Neuronal stem cell (in vitro differentiated cells): ENCODE measurements around the gene AXIN1.

Source experiments
- DNase-seq: peaks from one replicate; pipeline ENCODE4 v3.0.0-alpha.2; 2013; ENCODE audit warnings: low spot score
- H2AFZ ChIP-seq: one replicate; pipeline ENCODE4 v1.6.1; 2013; ENCODE audit warnings: mild to moderate bottlenecking, low read length, inconsistent platforms
- H2AK5ac ChIP-seq: 2 replicates; pipeline ENCODE4 v1.6.1; 2013; ENCODE audit warnings: low read depth, mild to moderate bottlenecking, inconsistent platforms, low read length, moderate library complexity, mixed read lengths
- H2BK120ac ChIP-seq: 2 replicates; pipeline ENCODE4 v1.6.1; 2013; ENCODE audit warnings: low read depth, mild to moderate bottlenecking, inconsistent platforms, low read length, moderate library complexity, mixed read lengths
- H2BK12ac ChIP-seq: one replicate; pipeline ENCODE4 v1.6.1; 2013; ENCODE audit warnings: low read length, inconsistent platforms
- H2BK15ac ChIP-seq: 2 replicates; pipeline ENCODE4 v1.6.1; 2013; ENCODE audit warnings: mild to moderate bottlenecking, low read length, inconsistent platforms, mixed read lengths
- H2BK5ac ChIP-seq: one replicate; pipeline ENCODE4 v1.6.1; 2013; ENCODE audit warnings: inconsistent platforms, mild to moderate bottlenecking, low read length, moderate library complexity
- H3K14ac ChIP-seq: one replicate; pipeline ENCODE4 v1.6.1; 2013; ENCODE audit warnings: low read length, inconsistent platforms
- H3K18ac ChIP-seq: 2 replicates; pipeline ENCODE4 v1.6.1; 2013; ENCODE audit warnings: low read length, inconsistent platforms
- H3K23ac ChIP-seq: 2 replicates; pipeline ENCODE4 v1.6.1; 2013; ENCODE audit warnings: low read depth, mild to moderate bottlenecking, mixed read lengths, low read length, inconsistent platforms; ENCODE audit not compliant: poor library complexity
- H3K27ac ChIP-seq: replicated peaks from 3 replicates; pipeline ENCODE4 v1.5.1; 2013; ENCODE audit warnings: low read length, inconsistent platforms
- H3K27me3 ChIP-seq, 3 experiments: 2 replicates each; pipeline ENCODE4 v1.6.1; 2013; ENCODE audit warnings: low read length in 3 of 3, mild to moderate bottlenecking in 2 of 3, inconsistent platforms in 1 of 3, low read depth in 1 of 3, mixed read lengths in 1 of 3, moderate library complexity in 1 of 3; ENCODE audit not compliant: control insufficient read depth in 3 of 3, insufficient read depth in 3 of 3
- H3K36me3 ChIP-seq, 2 donors: replicated peaks in 1 of 2; 2 replicates each; pipeline ENCODE4 v1.6.1; 2013; ENCODE audit warnings: low read length in 2 of 2; ENCODE audit not compliant: control insufficient read depth in 2 of 2, insufficient read depth in 2 of 2
- H3K4ac ChIP-seq: 2 replicates; pipeline ENCODE4 v1.6.1; 2013; ENCODE audit warnings: inconsistent platforms, mild to moderate bottlenecking, low read length, moderate library complexity
- H3K4me1 ChIP-seq, 2 donors: 1 replicate in 1 of 2; 2 replicates in 1 of 2; pipeline ENCODE4 v1.6.1; 2013; ENCODE audit warnings: low read length in 2 of 2, low read depth in 1 of 2; ENCODE audit not compliant: control insufficient read depth in 2 of 2, insufficient read depth in 1 of 2
- H3K4me2 ChIP-seq: one replicate; pipeline ENCODE4 v1.6.1; 2013; ENCODE audit warnings: mild to moderate bottlenecking, low read length, inconsistent platforms; ENCODE audit not compliant: insufficient read depth, poor library complexity, severe bottlenecking
- H3K4me3 ChIP-seq, 2 donors: 2 replicates each; pipeline ENCODE4 v1.5.1; 2013; ENCODE audit warnings: low read length in 2 of 2, mild to moderate bottlenecking in 2 of 2, inconsistent platforms in 1 of 2, moderate library complexity in 1 of 2
- H3K79me1 ChIP-seq: one replicate; pipeline ENCODE4 v1.6.1; 2013; ENCODE audit warnings: low read depth, mild to moderate bottlenecking, inconsistent platforms, low read length, moderate library complexity
- H3K9ac ChIP-seq: one replicate; pipeline ENCODE4 v1.6.1; 2013; ENCODE audit warnings: mild to moderate bottlenecking, low read depth, low read length, inconsistent platforms; ENCODE audit not compliant: poor library complexity
- H3K9me3 ChIP-seq, 2 donors: replicated peaks in 1 of 2; 2 replicates each; pipeline versions ENCODE3 to v1.6.1; 2013; ENCODE audit warnings: low read length in 2 of 2, mild to moderate bottlenecking in 2 of 2, inconsistent platforms in 1 of 2, low read depth in 1 of 2, mixed read lengths in 1 of 2, moderate library complexity in 1 of 2; ENCODE audit not compliant: control insufficient read depth in 2 of 2, insufficient read depth in 1 of 2
- H4K8ac ChIP-seq: one replicate; pipeline ENCODE4 v1.6.1; 2013; ENCODE audit warnings: low read depth, mild to moderate bottlenecking, inconsistent platforms, low read length, moderate library complexity
- H4K91ac ChIP-seq: one replicate; pipeline ENCODE4 v1.6.1; 2013; ENCODE audit warnings: low read length, low read depth, mild to moderate bottlenecking, inconsistent platforms; ENCODE audit not compliant: poor library complexity
- WGBS, 2 donors: extraction: QIAGEN DNeasy Blood & Tissue Kit; methylation state at CpG; one replicate each; pipeline ENCODE4 v1.1.7; 2013; ENCODE audit warnings: missing lambda C conversion rate in 2 of 2, mixed read lengths in 1 of 2; ENCODE audit not compliant: insufficient read length in 2 of 2, insufficient replicate concordance in 1 of 2; ENCODE audit errors: extremely low coverage in 2 of 2; 5-methylcytosine and 5-hydroxymethylcytosine counted together

AXIN1 gene

GRCh38 chr16:252366-253337 is 99.9 kb downstream of the AXIN1 start:
- no peak overlapping the region for H2BK15ac ChIP-seq
- H2BK120ac ChIP-seq, result no peak overlapping the region
- peaks cover 0 to 2% of the 10 kb centered on the region in 2 donors for H3K4me1 ChIP-seq
- H3K79me1 ChIP-seq, result peaks cover 8% of the 10 kb centered on the region
- no peak overlapping the region for H2AFZ ChIP-seq
- peaks cover 19 to 78% of the 10 kb centered on the region in 2 donors for H3K36me3 ChIP-seq
- H2BK5ac ChIP-seq, result no peak overlapping the region
- H3K23ac ChIP-seq, result no peak overlapping the region
- H3K14ac ChIP-seq, result no peak overlapping the region
- H4K8ac ChIP-seq, result no peak overlapping the region
- no peak overlapping the region for H3K18ac ChIP-seq
- H3K27ac ChIP-seq, result no peak overlapping the region
- no peak for DNase-seq
- no peak overlapping the region for H3K4me3 ChIP-seq
- H4K91ac ChIP-seq, result no peak overlapping the region
- no peak overlapping the region for H3K9ac ChIP-seq
- peaks cover 0 to 2% (median 0%) of the 10 kb centered on the region in 3 experiments for H3K27me3 ChIP-seq
- H2AK5ac ChIP-seq, result no peak overlapping the region
- H3K4ac ChIP-seq, result no peak overlapping the region
- no peaks in the 10 kb centered on the region for H3K9me3 ChIP-seq
- no peak overlapping the region for H2BK12ac ChIP-seq
- H3K4me2 ChIP-seq, result no peak overlapping the region
- WGBS, 2 donors, result no CpG with 5 or more reads among the region's 30 CpGs

- Histone ChIP-seq H3K36me3 (peaks cover 13 to 56% of the 10 kb centered on the region in 2 donors), H2AFZ (no peak overlapping the region), H3K79me1 (peaks cover 7% of the 10 kb centered on the region), H2BK12ac (no peak overlapping the region), H3K4me2 (no peak overlapping the region), H2BK15ac (no peak overlapping the region), H3K23ac (peak overlapping the region; percentile 52), H2BK5ac (no peak overlapping the region), H3K4me1 (peaks cover 0 to 2% of the 10 kb centered on the region in 2 donors), H3K4ac (no peak overlapping the region), H3K9me3 (no peaks in the 10 kb centered on the region), H3K18ac (no peak overlapping the region), H3K9ac (no peak overlapping the region), H3K14ac (peak overlapping the region; percentile 38), H3K27ac (no peak overlapping the region), H4K91ac (no peak overlapping the region), H2BK120ac (no peak overlapping the region), H3K4me3 (peak overlapping the region in 1 of 2 donors; percentile 1), H4K8ac (no peak overlapping the region), H2AK5ac (no peak overlapping the region), H3K27me3 (peaks cover 0 to 2% (median 0%) of the 10 kb centered on the region in 3 experiments)
- no peak for DNase-seq
- WGBS, 2 donors, result no CpG with 5 or more reads among the region's 12 CpGs
Observed at GRCh38 chr16:249431-249830, 103.1 kb downstream of the AXIN1 start.

- H3K4me1 ChIP-seq, result peaks cover 0 to 2% of the 10 kb centered on the region in 2 donors
- H3K36me3 ChIP-seq, result peaks cover 5 to 35% of the 10 kb centered on the region in 2 donors
- no peak overlapping the region for H2AK5ac ChIP-seq
Observed at GRCh38 chr16:247027-247426, 105.5 kb downstream of the AXIN1 start.

GRCh38 chr16:245105-245504 is 107.4 kb downstream of the AXIN1 start:
- Histone ChIP-seq H2AFZ (no peak overlapping the region), H3K36me3 (peaks cover 5 to 28% of the 10 kb centered on the region in 2 donors), H3K9ac (no peak overlapping the region), H2AK5ac (no peak overlapping the region), H3K9me3 (no peaks in the 10 kb centered on the region), H2BK5ac (no peak overlapping the region), H3K23ac (no peak overlapping the region), H4K91ac (no peak overlapping the region), H4K8ac (no peak overlapping the region), H3K18ac (no peak overlapping the region), H3K4me2 (no peak overlapping the region), H3K4ac (no peak overlapping the region), H3K4me1 (peaks cover 0 to 2% of the 10 kb centered on the region in 2 donors), H3K27ac (no peak overlapping the region), H3K79me1 (peaks cover 16% of the 10 kb centered on the region), H3K14ac (no peak overlapping the region), H2BK15ac (no peak overlapping the region), H2BK120ac (no peak overlapping the region), H3K27me3 (peaks cover 0 to 2% (median 0%) of the 10 kb centered on the region in 3 experiments), H2BK12ac (no peak overlapping the region), H3K4me3 (no peak overlapping the region)
- no peak for DNase-seq
- no CpG with 5 or more reads among the region's 9 CpGs for WGBS, 2 donors

More at GRCh38 chr16:247027-247426, 105.5 kb downstream of the AXIN1 start:
- 100% methylated on average over 1 of the region's 12 CpGs; no CpG with 5 or more reads in 1 of the 2 donors for WGBS, 2 donors
- Histone ChIP-seq H3K27me3 (peaks cover 0 to 2% (median 0%) of the 10 kb centered on the region in 3 experiments), H2BK15ac (no peak overlapping the region), H4K8ac (no peak overlapping the region), H3K4me2 (no peak overlapping the region), H3K79me1 (peaks cover 8% of the 10 kb centered on the region), H4K91ac (no peak overlapping the region), H2BK12ac (no peak overlapping the region), H3K27ac (no peak overlapping the region), H3K14ac (no peak overlapping the region), H3K23ac (no peak overlapping the region), H3K9ac (no peak overlapping the region), H3K4me3 (no peak overlapping the region), H2BK120ac (no peak overlapping the region), H3K18ac (no peak overlapping the region), H3K4ac (no peak overlapping the region), H2BK5ac (no peak overlapping the region), H2AFZ (no peak overlapping the region), H3K9me3 (no peaks in the 10 kb centered on the region)
- no peak for DNase-seq
